HG03378 (cell line): Measurements from ENCODE around the gene TMC1.

Experiments
- ATAC-seq: cut with Tn5 transposase; IDR thresholded peaks from one replicate; pipeline ENCODE4 v1.9.1; 2021; ENCODE audit warnings: mild to moderate bottlenecking, moderate library complexity; ENCODE audit not compliant: unreplicated experiment

The TMC1 gene

DNA sequence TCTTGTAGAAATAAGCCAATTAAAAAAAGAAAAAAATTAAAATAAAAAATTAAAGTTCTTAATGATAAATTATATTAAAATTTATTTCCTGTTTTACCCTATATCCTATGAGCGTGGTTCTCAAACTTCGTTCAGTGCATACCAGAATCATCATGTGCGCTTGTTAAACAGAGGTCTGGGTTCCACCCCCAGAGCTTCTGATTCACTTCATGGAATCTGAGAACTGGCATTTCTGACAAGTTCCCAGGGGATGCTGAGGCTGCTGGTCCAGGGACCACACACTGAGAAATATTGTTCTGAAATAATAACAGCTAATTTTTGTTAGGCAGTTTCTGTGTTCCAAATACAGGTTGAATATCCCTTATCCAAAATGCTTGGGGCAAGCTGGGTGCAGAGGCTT is 79.3 kb downstream of the TMC1 start:
- ATAC-seq = no peak

DNA sequence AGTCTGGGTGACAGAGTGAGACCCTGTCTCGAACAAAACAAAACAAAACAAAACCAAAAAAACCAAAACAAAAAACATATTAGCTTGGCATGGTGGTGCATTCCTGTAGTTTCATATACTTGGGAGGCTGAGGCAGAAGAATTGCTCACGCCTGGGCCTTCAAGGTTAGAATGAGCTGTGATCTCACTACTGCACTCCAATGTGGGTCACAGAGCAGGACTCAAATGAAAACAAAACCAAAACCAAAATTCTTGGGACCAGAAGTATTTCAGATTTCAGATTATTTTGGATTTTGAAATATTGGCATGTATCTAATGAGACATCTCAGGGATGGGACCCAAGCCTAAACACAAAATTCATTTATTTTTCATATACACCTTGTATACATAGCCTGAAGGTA is 80.2 kb downstream of the TMC1 start:
- ATAC-seq = no peak

- ATAC-seq = no peak
Measured at GRCh38 chr9:72612449-72612848, 91.0 kb downstream of the TMC1 start.

DNA sequence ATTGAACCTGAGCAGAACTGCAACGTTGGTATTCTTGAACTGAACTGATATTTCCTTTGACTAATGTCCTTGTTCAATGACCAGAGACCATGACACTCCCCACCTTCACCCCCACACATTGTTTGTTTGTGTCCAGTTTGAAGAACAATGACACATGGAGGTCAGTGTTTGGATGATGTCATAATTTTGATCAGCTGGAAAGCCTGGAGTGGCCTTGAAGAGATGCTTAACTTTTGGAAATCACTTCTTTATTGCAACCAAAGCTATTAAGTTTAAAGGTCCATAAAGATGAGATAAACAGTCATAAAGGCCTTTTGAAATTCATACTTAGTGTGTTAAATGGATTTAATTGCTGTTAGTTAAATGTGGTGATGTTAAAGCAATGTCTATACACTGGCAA is 92.7 kb downstream of the TMC1 start:
- no peak for ATAC-seq

DNA sequence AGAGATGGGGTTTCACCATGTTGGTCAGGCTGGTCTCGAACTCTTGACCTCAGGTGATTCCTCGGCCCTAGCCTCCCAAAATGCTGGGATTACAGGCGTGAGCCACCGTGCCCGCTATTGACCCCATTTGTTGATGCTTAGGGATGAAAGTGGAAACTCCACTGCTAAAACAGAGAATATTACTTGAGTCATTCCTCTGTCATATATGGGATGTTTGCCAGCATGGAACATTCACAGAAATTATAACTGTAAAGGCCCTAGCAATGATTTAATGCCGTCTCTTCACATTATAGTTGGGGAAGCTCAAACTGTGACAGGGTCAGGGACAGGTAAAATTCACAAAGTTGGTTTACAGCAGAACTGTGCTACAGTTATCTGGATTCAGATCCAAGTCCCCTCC is 94.5 kb downstream of the TMC1 start:
- no peak for ATAC-seq

DNA sequence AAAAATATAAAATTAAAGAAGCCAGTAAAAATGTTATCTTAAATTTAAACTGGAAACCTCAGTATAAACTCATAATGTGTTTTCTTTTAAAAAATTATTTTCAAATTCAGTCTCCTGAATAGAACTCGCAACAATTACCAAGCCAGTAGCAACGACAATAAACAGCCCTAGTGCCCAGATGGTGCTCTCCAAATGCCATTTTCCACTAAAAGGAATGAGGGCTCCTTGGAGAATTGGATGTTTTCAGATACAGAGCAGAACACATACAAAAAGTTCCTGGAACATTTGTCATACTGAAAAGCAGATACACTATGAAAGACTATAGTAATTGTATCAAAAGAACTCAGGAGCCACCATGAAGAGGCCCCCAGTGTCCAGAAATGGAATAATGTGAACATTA is 97.4 kb downstream of the TMC1 start:
- no peak for ATAC-seq

DNA sequence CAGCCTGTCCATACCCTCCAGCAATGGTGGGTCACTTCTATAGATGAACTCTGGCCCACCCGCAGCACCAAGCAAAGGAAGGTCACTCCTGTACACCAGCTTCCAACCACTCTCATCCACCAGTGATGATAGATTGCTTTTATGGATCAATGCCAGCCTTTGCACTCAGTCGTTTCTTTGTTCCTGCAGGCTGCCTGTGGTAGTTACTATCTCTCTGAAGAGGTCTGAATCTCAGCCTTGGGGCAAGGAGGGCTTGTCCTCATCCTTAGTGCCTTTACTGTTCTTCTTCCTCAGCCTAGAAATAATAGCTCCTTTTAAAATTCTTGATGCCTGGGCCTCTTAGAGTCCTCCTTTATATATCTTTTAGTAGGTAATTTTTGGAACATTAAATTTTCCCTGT is 100.8 kb downstream of the TMC1 start:
- ATAC-seq = no peak

- ATAC-seq = no peak
Measured at GRCh38 chr9:72623156-72623555, 101.7 kb downstream of the TMC1 start.

DNA sequence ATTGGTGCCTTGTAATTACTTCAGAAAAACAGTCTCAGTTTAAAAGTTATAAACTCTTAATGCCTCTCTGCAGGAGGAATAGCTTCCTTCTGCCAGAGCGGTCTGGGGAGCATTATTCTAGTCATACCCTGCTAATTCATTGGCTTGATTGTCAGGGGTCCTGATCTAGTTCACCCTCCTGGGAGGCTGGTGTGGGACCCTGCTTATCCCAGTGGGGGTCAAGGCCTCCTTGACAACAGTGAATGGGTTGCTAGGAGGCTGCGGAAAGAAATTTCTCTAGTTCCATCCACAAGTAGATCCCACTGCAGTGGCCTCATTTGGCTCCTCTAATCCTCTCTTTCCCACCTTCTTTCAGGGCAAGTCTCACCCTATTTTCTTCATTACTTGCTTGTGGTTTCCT is 105.7 kb downstream of the TMC1 start:
- ATAC-seq = no peak

DNA sequence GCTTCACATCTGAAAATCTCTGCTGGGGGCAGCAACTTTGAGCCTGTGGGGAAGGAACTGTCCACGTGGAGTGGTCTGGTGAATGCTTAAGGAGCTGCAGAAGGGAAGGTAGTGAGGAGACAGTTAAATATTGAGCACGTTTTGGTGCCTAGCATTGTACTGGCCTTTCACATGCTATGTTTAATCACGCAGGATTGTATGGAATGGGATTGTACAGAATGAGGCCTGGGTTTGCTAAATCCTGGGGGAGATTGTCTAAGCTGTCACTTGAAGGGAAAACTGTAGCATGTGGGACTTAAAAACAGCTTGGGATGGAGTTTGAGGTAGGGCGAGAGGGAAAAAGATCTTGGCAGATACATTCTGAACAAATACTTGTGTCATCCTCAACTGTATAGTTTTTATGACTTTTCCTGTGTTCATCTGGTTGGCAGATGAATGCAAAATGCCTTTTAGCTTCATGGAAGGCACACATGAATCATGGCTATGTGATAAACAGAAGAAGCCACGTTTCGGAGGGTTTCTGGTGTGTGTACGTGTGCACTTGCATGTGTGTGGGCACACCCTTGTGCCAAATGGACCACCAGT is 106.6 kb downstream of the TMC1 start:
- no peak for ATAC-seq

DNA sequence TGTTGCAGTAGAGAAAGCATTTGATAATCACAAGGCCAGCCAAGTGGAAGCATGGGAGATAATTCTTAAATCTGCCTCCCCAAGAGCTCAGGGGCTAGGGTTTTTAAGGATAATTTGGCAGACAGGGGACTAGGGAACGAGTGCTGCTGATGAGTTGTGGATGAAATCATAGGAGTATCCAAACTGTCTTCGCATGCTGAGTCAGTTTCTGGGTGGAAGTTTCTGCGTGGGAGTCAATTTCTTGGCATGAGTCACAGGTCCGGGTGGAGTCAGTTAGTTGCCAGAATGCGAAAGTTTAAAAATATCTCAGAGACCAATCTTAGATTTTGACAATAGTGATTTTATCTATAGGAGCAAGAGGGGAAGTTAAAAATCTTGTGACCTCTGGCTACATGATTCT is 112.6 kb downstream of the TMC1 start:
- no peak for ATAC-seq

DNA sequence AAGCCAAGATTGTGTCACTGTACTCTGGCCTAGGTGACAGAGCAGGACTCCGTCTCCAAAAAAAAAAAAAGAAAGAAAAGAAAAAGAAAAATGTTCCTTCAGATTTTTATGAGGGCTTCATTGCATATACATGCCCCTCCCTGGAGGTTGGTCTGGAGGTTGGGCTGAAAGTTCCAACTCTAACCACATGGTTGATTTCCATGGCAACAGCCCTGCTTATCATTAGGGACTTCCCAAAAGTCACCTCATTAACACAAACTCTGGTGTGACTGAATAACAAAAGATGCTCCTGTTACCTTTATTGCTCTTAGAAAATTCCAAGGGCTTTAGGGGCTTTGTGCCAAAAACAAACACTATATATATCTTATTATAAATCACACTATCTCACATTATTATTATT is 113.8 kb downstream of the TMC1 start:
- peak; percentile 99 for ATAC-seq

DNA sequence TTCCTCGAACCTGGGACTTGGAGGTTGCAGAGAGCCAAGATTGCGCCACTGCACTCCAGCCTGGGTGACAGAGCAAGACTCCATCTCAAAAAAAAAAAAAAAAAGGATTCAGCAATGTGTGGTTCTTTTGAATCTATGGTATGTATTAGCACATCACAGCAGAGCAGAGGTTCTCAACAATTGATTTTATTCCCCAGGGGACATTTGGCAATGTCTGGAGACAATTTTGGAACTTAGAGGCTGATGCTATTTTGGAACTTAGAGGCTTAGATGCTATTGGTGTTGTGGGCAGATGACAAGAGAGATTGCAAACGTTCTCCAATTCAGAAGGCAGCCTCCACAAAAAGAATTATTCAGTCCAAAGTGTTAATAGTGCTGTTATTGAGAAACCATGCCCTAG is 115.2 kb downstream of the TMC1 start:
- ATAC-seq = no peak

DNA sequence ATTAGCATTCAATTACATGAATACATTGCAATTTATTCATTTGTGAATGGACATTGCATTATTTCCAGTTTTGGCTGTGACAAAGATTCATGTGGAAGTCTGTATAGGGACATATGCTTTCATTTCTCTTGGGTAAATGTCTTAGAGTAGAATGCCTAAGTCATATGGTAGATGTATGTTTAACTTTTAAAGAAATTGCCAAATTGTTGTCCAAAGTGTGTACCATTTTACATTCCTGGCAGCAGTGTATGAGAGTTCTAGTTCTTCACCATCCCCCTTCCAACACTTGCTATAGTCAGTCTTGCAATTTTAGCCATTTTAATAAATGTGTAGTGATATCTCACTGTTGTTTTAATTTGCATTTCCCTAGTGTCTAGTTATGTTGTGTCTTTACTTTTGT is 122.2 kb downstream of the TMC1 start:
- ATAC-seq = no peak

- ATAC-seq = no peak
Measured at GRCh38 chr9:72646061-72646460, 124.7 kb downstream of the TMC1 start.

DNA sequence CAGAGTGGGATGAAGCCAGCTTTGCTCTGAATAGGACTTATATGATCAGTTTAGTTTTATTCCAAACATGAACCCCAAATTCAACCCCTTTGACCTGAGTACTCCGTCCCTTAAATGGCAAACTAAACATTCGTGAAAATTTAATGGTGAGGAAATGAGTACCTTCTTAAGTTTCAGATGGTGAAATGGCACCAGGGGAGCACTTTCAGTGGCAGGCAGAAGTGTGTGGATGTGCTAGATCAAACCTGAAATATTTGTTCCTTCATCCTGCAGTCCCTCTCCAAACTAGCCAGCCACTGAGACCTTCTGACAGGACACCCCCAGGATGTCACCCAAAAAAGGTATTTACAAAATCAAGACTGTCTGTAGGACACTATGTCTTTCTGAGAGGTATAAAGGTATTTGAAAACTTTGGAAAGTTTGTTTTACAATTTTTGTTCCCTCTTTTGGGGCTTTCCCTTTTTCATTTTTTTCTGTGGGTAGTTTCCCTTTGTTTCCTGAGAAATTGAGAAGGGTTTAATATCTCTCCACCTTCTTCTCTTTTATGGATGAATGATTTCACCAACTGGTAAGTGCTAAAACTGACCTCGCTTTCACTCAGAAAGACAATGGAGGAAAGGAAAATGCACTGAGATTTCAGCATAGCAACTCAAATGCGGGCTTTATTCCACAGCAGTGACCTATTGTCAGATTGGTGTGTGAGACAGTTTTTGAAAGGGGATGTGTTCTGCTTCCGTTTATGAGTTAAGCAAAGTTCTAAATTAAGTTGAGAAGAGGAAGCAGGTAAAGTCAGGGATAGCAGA is 127.1 kb downstream of the TMC1 start:
- no peak for ATAC-seq

DNA sequence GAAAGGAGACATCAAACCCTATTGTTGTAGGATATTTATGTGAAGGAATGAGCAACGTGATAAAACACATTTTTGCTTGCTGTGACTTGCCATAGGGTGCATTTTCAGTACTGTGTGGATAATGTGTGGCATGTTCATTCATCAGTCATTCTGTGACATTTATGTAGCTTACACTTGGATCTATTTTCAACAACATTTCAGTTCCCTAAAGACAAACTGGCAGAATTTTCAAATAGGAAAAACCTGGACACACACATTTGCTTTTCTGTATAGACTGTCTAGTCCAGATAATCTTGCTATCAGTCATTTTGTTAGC is 127.7 kb downstream of the TMC1 start:
- ATAC-seq = no peak

DNA sequence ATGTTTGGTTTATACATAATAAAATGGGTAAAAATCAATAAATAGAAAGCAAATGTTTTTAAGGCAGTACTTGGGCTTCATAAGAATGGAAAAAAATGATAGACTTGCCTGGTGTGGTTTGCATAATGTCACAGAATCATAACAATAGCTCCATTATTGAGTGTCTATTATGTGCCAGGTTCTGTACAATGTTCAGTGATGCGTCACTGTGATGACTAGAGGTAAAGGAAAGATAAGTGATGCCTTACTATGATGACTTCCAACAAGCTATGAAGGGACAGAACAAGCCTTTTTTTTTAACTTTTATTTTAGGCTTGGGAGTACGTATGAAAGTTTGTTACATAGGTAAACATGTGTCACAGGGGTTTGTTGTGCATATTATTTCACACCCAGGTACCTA is 128.8 kb downstream of the TMC1 start:
- no peak for ATAC-seq

- no peak for ATAC-seq
Measured at GRCh38 chr9:72656021-72656420, 134.6 kb downstream of the TMC1 start.

- ATAC-seq = no peak
Measured at GRCh38 chr9:72657023-72657422, 135.6 kb downstream of the TMC1 start.

GRCh38 chr9:72658703-72659102 is 137.3 kb downstream of the TMC1 start:
- no peak for ATAC-seq

DNA sequence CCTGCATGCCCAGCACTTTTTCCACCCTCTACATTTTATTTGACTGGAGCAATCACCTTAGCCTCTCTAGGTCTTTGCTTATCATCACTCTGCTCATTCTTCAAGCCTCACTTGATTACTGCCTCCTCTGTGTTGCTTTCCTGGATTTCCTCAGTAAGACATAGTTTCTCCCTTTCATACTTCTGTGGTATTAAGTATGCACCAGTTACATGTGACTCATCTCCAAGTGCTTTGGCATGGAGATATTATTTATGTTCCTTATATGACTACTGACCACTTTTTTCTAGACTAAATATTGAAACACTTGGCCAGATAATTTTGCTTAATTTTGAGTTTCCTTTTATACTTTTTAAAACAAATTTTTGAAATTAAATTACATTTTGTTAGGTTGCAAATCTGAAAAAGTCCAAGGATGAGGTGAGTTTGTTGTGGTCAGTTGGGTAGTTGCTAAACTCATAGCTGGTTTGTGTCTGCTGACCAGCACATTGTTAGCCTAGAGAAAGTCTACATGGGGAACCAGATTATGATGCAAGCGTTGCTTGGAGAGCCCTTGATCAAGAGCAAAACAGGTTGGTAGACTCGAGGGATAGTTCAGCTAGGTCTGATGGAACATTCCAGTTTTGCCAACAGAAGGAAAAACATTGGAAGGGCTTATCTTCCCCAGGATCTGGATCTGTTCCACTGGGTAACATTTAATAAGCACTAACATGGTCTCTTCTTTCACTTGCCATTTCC is 140.2 kb downstream of the TMC1 start:
- ATAC-seq = no peak
